GOT3 (cell line): ENCODE results near the gene ADGRA1.
"Not testable (repeated sequence)": the region's sequence is repeated elsewhere in the genome, so short reads cannot be mapped to it uniquely, and the experiment has no call there.

Experiments used
- DNase-seq: peaks from one replicate; lab custom pipeline; 2025; ENCODE audit warnings: mixed read lengths; lab: John Stamatoyannopoulos, UW

ADGRA1 gene

GRCh38 chr10:133110609-133111275, 23.0 kb downstream of the ADGRA1 start:
- DNase-seq, result no peak

GRCh38 chr10:133111640-133112039, 23.9 kb downstream of the ADGRA1 start:
- DNase-seq, result not testable (repeated sequence)

- no peak for DNase-seq
Measured at GRCh38 chr10:133113146-133113830, 25.6 kb downstream of the ADGRA1 start.

GRCh38 chr10:133113847-133114246, 26.1 kb downstream of the ADGRA1 start:
- DNase-seq, result no peak

- no peak for DNase-seq
Measured at GRCh38 chr10:133114251-133114650, 26.5 kb downstream of the ADGRA1 start.

- no peak for DNase-seq
Measured at GRCh38 chr10:133114726-133115452, 27.2 kb downstream of the ADGRA1 start.

GRCh38 chr10:133115453-133115842, 27.7 kb downstream of the ADGRA1 start:
- no peak for DNase-seq

GRCh38 chr10:133115976-133116375, 28.3 kb downstream of the ADGRA1 start:
- DNase-seq, result no peak

GRCh38 chr10:133116455-133116854, 28.7 kb downstream of the ADGRA1 start:
- DNase-seq, result no peak

GRCh38 chr10:133117036-133117687, 29.4 kb downstream of the ADGRA1 start:
- no peak for DNase-seq

GRCh38 chr10:133117688-133118071, 30.0 kb downstream of the ADGRA1 start:
- no peak for DNase-seq

GRCh38 chr10:133121479-133121878, 33.8 kb downstream of the ADGRA1 start:
- no peak for DNase-seq

- no peak for DNase-seq
Measured at GRCh38 chr10:133122171-133122935, 34.6 kb downstream of the ADGRA1 start.

- DNase-seq, result no peak
Measured at GRCh38 chr10:133123050-133123745, 35.5 kb downstream of the ADGRA1 start.

GRCh38 chr10:133123746-133124356, 36.1 kb downstream of the ADGRA1 start:
- no peak for DNase-seq

- DNase-seq, result no peak
Measured at GRCh38 chr10:133124357-133125211, 36.9 kb downstream of the ADGRA1 start.

- no peak for DNase-seq
Measured at GRCh38 chr10:133125901-133126300, 38.2 kb downstream of the ADGRA1 start.

GRCh38 chr10:133126431-133127290, 38.9 kb downstream of the ADGRA1 start:
- DNase-seq, result no peak
